Sigmoid colon (tissue), 7 donors: Measurements from ENCODE around the gene ACTN1. TPM values are rescaled to one million over a fixed set of nuclear protein-coding genes. Genes with fewer than 3 reads are reported as not detected.

ENCODE experiments used
- DNase-seq: peaks from one replicate; pipeline ENCODE4 v3.0.0-alpha.2; 2019
- H3K27ac ChIP-seq, 4 donors: fragments of 200-600 bp; sonication (generic); one replicate each; pipeline ENCODE4 v1.5.1; 2016 to 2019; ENCODE audit warnings: mild to moderate bottlenecking in 1 of 4
- H3K27me3 ChIP-seq, 3 donors: fragments of 200-600 bp; sonication (generic); one replicate each; pipeline ENCODE4 v1.5.1; 2019; ENCODE audit warnings: mild to moderate bottlenecking in 1 of 3
- H3K36me3 ChIP-seq, 4 donors: fragments of 200-600 bp; sonication (generic); one replicate each; pipeline ENCODE4 v1.5.1; 2016 to 2019
- H3K4me1 ChIP-seq, 4 donors: fragments of 200-600 bp; sonication (generic); one replicate each; pipeline ENCODE4 v1.5.1; 2017 to 2019
- H3K4me3 ChIP-seq, 4 donors: fragments of 200-600 bp; sonication (generic); one replicate each; pipeline ENCODE4 v1.5.1; 2017 to 2019; ENCODE audit warnings: mild to moderate bottlenecking in 2 of 4, moderate library complexity in 1 of 4
- H3K9me3 ChIP-seq, 4 donors: fragments of 200-600 bp in 3 of 4; sonication (generic) in 3 of 4; one replicate each; pipeline versions ENCODE4 v1.5.1 to v1.6.1; 2013 to 2019
- EP300 ChIP-seq, 4 donors: sonication (generic); formaldehyde crosslinking; IDR thresholded peaks; one replicate each; pipeline ENCODE4 v1.6.1; 2017; ENCODE audit warnings: antibody characterized with exemption in 4 of 4
- POLR2A ChIP-seq, 2 donors: fragments of 450-650 bp; IDR thresholded peaks; one replicate each; pipeline ENCODE4 v1.6.1; 2016; ENCODE audit warnings: antibody characterized with exemption in 2 of 2, mild to moderate bottlenecking in 2 of 2, moderate library complexity in 2 of 2
- POLR2AphosphoS5 ChIP-seq, 4 donors: sonication (generic); formaldehyde crosslinking; IDR thresholded peaks; one replicate each; pipeline ENCODE4 v1.6.1; 2017; ENCODE audit warnings: antibody characterized with exemption in 4 of 4
- WGBS, 2 donors: extraction: QIAGEN DNeasy Blood & Tissue Kit; methylation state at CpG; one replicate each; pipeline ENCODE4 v1.1.7; 2013; 5-methylcytosine and 5-hydroxymethylcytosine counted together
- intact Hi-C: fragments of 100-400 bp; cut with DNase I; formaldehyde crosslinking; loops from one replicate; pipeline ENCODE4 v1.15.1; 2023
- polyA plus RNA-seq, 3 donors: library from polyadenylated mRNA; stranded (reverse); fragments of 200-250 nt; gene quantifications; one replicate each; pipeline ENCODE4 v1.2.3, GENCODE V29; 2013
- total RNA-seq, 4 donors: library from RNA; depleted of rRNA; stranded (reverse); fragments of >200 nt; gene quantifications; one replicate each; pipeline ENCODE4 v1.1.0, GENCODE V29; 2016
- TF ChIP-seq, protein P1 (sequence below), 4 experiments: fragments of 450-650 bp in 3 of 4; fragments of 200-600 bp in 1 of 4; IDR thresholded peaks; one replicate each; pipeline ENCODE4 v1.5.1; 2016 to 2019; ENCODE audit warnings: antibody characterized with exemption in 4 of 4, mild to moderate bottlenecking in 3 of 4, moderate library complexity in 2 of 4
- donor health status: healthy with polysubstance abuse.
- donor health status: Bipolar disorder and iron deficiency.
- donor health status: healthy.

Gene ACTN1
- total and polyA plus RNA-seq, 7 donors, result 20.1 to 1,069 (median 372) TPM

DNA sequence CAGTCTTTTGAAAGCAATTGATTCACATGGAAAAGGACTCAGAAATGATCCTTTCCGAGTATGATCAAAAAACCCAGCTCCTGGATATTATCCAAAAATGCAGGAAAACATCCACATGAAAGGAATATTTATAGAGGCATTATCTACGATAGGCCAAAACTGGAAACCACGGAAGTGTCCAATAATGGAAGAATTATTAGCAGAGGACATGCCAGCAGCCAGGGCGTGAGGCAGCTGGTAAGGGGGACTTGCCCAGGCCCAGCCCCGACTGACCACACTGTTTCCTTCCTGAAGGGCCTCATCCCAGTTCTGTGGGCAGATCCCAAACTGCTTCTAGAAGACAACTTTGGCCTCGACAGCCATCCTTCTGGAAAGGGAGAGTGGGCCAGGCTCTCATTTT, 20.5 kb downstream of the ACTN1 start:
- TF ChIP-seq, protein P1, sequence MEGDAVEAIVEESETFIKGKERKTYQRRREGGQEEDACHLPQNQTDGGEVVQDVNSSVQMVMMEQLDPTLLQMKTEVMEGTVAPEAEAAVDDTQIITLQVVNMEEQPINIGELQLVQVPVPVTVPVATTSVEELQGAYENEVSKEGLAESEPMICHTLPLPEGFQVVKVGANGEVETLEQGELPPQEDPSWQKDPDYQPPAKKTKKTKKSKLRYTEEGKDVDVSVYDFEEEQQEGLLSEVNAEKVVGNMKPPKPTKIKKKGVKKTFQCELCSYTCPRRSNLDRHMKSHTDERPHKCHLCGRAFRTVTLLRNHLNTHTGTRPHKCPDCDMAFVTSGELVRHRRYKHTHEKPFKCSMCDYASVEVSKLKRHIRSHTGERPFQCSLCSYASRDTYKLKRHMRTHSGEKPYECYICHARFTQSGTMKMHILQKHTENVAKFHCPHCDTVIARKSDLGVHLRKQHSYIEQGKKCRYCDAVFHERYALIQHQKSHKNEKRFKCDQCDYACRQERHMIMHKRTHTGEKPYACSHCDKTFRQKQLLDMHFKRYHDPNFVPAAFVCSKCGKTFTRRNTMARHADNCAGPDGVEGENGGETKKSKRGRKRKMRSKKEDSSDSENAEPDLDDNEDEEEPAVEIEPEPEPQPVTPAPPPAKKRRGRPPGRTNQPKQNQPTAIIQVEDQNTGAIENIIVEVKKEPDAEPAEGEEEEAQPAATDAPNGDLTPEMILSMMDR (IDR thresholded peaks at IDR 0.05), result no peak
- no peak for TF ChIP-seq EP300 (IDR thresholded peaks at IDR 0.05)
- no peak for TF ChIP-seq POLR2A (IDR thresholded peaks at IDR 0.05)
- TF ChIP-seq POLR2AphosphoS5 (IDR thresholded peaks at IDR 0.05), result no peak
- no peaks in the 10 kb centered on the region for H3K27me3 ChIP-seq
- H3K27ac ChIP-seq, result peak overlapping the region; percentile 98 to 100 (median 100)
- peaks cover 0 to 8% (median 2%) of the 10 kb centered on the region in 4 donors for H3K36me3 ChIP-seq
- H3K9me3 ChIP-seq, result no peaks in the 10 kb centered on the region
- peaks cover 0 to 100% (median 98%) of the 10 kb centered on the region in 4 donors for H3K4me1 ChIP-seq
- DNase-seq, result no peak
- 48 to 58% methylated on average over 6 of the region's 6 CpGs for WGBS, 2 donors
- no peak overlapping the region for H3K4me3 ChIP-seq
- intact Hi-C loops, result loop anchor here (10.0 kb wide), 1 partner anchor 164 kb away; the partner anchor contains the start of gene ZFP36L1

DNA sequence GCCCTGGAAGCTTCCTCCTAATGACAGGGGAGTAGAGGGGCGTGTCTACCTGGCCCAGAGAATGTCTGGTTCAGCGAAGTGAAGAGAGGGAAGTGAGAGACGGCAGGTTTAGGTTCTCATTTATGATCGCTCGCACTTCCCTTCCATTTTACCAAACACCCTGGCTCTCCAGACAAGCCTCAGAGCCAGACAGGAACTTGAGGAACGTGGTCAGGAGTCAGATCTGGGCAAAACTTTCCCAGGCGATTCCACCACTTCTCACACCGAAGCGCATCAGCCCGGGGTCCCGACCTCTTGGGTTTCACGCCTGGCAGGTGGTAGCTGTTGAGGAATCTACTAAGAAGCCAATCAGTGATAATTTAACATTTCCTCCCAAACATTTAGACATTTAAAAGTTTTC, 21.3 kb downstream of the ACTN1 start:
- H3K9me3 ChIP-seq, result no peaks in the 10 kb centered on the region
- 74 to 84% methylated on average over 12 of the region's 12 CpGs for WGBS, 2 donors
- DNase-seq, result no peak
- no peaks in the 10 kb centered on the region for H3K27me3 ChIP-seq
- TF ChIP-seq, protein P1 (IDR thresholded peaks at IDR 0.05), result no peak
- peak in 1 of 4 donors; percentile 4 for TF ChIP-seq POLR2AphosphoS5 (IDR thresholded peaks at IDR 0.05)
- intact Hi-C loops, result loop anchor here (10.0 kb wide), 1 partner anchor 163 kb away; the partner anchor contains the start of gene ZFP36L1
- H3K36me3 ChIP-seq, result peaks cover 0 to 8% (median 2%) of the 10 kb centered on the region in 4 donors
- peak overlapping the region; percentile 98 to 100 (median 100) for H3K27ac ChIP-seq
- H3K4me1 ChIP-seq, result peaks cover 0 to 100% (median 98%) of the 10 kb centered on the region in 4 donors
- no peak overlapping the region for H3K4me3 ChIP-seq

DNA sequence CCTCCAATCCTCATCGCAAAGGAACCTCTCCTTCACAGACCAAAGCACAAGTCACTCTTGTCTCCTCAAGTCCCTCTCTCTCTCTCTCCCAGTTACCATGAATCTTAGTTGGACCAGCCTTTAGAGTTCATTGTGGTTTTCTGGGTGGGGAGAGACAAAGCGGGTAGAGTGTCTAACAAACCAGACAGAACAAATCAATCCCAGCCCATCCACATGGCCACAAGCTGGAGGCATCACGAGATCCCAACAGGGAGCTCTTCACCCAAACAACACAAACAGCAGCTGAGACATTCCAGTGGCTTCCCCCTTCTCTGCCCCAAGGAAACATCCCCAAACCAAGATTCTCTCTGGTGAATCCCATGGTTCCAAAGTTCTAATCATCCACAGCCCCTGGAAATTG, 22.4 kb downstream of the ACTN1 start:
- TF ChIP-seq POLR2A (IDR thresholded peaks at IDR 0.05) (no peak), EP300 (IDR thresholded peaks at IDR 0.05) (no peak), POLR2AphosphoS5 (IDR thresholded peaks at IDR 0.05) (no peak)
- TF ChIP-seq, protein P1 (IDR thresholded peaks at IDR 0.05), result no peak
- no peaks in the 10 kb centered on the region for H3K27me3 ChIP-seq
- H3K36me3 ChIP-seq, result peaks cover 0 to 8% (median 2%) of the 10 kb centered on the region in 4 donors
- DNase-seq, result no peak
- peak overlapping the region; percentile 98 to 100 (median 100) for H3K27ac ChIP-seq
- peaks cover 0 to 100% (median 97%) of the 10 kb centered on the region in 4 donors for H3K4me1 ChIP-seq
- no peaks in the 10 kb centered on the region for H3K9me3 ChIP-seq
- WGBS, 2 donors, result 78 to 85% methylated on average over 3 of the region's 3 CpGs
- intact Hi-C loops, result loop anchor here (10.0 kb wide), 1 partner anchor 162 kb away; the partner anchor contains the start of gene ZFP36L1
- no peak overlapping the region for H3K4me3 ChIP-seq

DNA sequence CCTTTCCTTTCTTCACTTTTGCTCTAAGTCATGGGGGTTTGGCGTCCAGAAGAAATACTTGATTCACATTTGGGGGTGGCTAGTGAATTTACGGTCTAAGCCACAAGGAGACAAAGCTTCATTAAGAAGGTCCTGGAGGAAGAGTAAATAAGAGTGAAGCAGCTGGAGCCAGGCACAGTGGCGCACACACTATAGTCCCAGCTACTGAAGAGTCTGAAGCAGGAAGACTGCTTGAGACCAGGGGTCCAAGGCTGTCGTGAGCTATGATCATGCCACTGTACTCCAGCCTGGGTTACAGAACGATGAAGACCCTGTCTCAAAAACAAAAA, 23.3 kb downstream of the ACTN1 start:
- peak overlapping the region in 3 of 4 donors; percentile 2 to 27 (median 9) for H3K4me3 ChIP-seq
- intact Hi-C loops, result loop anchor here (10.0 kb wide), 1 partner anchor 161 kb away; the partner anchor contains the start of gene ZFP36L1
- TF ChIP-seq, protein P1 (IDR thresholded peaks at IDR 0.05), result no peak
- no peak for TF ChIP-seq EP300 (IDR thresholded peaks at IDR 0.05)
- peak in 1 of 4 donors; percentile 4 for TF ChIP-seq POLR2AphosphoS5 (IDR thresholded peaks at IDR 0.05)

More for the DNA sequence above, 23.3 kb downstream of the ACTN1 start:
- Histone ChIP-seq H3K27ac (peak overlapping the region; percentile 98 to 100 (median 100)), H3K9me3 (no peaks in the 10 kb centered on the region), H3K36me3 (peaks cover 0 to 8% (median 2%) of the 10 kb centered on the region in 4 donors), H3K4me1 (peaks cover 0 to 100% (median 97%) of the 10 kb centered on the region in 4 donors), H3K27me3 (no peaks in the 10 kb centered on the region)
- no peak for DNase-seq
- WGBS, 2 donors, result 23 to 49% methylated on average over 5 of the region's 5 CpGs
